GM21526 (cell line): ENCODE results near the gene FTO.

ENCODE experiments used
- ATAC-seq: cut with Tn5 transposase; IDR thresholded peaks from one replicate; pipeline ENCODE4 v1.9.1; 2021; ENCODE audit warnings: moderate library complexity; ENCODE audit not compliant: unreplicated experiment, low FRiP score

FTO gene

DNA sequence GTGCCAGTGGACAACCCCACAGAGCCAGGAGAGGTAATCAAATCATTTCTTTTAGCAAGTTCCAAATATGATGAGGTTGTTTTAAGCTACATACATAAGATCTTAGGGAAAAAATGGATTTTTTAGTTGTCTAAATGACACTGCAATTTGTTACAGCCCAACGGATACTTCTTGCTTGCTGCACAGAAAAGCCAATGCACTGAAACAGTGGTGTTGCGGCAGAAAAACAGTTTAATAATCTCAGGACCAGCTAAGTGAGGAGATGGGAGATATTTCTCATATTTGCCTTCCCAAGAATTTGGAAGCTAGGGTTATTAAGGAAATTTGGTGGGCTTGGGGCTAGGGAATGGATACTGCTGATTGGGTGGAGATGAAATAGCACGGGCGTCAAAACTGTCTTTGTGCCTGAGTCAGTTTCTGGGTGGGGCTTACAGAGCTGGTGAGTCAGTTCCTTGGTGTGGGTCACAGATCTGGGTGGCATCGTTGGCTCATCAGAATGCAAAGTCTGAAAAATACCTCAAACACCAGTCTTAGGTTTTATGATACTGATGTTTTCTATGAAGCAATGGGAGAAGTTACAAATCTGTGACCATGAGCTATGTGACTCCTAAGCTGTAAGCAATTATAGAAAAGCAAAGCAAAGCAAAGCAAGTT lies 327.3 kb downstream of the FTO start:
- ATAC-seq, result no peak

DNA sequence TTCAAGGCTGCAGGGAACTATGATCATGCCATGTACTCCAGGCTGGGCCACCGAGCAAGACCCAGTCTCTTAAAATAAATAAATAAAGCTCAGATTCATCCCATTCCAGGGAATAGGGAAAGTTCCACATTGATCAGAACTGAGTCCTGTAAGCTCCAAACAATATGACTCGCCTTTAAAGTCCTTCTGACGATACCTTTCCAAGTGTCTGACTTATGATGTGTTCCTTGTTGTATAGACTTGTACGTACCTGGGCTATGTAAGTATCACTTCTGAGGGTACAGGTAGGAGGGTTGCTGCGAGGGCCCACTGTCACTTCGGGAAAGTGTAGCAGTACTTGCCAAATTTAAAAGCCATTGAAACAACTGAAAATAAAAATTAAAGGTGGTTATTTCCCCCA lies 329.8 kb downstream of the FTO start:
- ATAC-seq, result no peak

DNA sequence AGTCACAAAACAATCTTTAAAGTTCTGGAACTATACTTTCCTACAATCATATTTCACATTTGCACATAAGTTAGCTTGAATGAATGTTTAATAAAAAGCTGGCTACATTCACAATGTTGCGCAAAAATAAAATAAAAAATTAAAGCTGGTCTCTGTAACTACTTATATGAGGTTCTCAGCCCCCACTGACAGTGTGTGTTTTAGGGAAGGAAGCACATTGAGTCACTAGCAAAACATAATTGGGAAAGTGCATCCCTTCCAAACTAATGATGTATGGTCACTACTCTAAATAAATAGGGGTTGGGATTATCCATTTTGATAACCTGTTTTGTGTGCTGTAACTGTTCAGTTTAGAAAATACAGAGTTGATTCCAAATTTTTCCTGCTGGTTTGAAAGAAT lies 330.7 kb downstream of the FTO start:
- no peak for ATAC-seq

DNA sequence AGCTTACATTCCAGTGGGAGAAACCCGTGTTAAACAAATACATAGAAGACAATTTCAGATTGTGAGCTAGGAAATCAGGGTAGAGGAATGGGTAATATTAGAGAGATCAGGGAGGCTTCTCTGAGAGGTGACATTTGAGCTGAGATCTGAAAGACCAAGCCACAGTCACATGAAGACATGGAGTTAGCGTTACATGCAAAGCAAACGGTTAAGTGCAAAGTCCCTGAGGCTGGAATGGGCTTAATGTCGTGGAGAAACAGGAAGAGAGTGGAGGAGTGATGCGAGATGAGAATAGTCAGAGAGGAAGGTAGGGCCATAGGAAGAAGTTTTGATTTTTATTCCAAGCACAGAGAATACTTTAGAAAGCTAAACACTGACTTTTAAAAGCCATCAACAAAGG lies 336.5 kb downstream of the FTO start:
- ATAC-seq, result no peak

DNA sequence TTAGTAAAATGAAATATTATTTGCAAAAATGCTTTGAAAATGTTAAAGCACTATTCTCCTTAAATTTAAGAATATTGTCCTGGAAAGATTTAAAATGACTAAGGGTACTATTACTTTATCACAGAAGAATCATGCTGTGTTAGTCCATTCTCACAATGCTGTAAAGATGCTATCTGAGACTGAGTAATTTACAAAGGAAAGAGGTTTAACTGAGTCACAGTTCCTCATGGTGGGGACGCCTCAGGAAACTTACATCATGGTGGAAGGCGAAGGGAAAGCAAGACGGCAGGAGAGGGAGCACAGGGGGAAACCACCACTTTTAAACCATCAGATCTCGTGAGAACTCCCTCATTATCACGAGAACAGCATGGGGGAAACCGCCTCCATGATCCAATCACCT lies 337.0 kb downstream of the FTO start:
- ATAC-seq, result no peak

DNA sequence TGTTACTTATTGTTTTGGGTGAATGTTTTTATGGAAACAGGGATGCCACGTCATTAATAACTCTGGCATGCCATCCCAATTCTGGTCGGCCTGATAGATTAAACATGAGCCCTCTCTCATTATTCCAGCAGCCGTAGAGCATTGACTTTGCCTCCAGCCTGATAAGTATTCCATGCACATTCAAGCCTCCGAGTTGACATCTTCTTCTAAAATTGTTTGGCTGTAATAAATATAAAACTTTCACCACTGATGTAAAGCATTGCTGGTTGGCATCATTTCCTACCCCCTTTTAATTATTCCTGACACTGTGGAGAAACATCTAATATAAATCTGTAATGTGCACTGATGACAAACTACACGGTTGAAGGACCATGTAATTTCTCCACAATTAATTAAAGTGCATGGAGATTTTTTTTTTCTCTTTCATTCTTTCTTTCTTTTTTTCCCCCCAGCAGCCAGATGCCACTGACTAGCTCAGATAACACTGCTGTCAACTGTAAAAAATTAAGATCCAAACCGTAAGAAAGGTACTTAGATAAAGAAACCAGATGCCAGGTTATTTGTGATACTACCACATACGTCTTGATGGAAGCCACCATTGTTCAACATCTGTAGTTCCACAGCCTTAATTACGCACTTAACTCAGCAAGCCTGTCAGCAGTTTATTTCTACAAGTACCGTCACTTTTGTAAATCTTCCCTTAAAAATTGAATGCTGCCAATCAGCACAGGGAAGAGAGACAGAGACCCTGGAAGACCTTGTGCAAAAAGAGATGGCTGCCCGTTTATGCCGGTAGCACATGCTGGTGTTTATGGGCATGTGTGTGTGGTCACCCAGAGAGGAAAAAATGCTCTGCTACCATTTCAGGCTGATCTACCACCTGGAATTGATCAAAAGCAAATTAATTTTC lies 344.9 kb downstream of the FTO start:
- no peak for ATAC-seq

DNA sequence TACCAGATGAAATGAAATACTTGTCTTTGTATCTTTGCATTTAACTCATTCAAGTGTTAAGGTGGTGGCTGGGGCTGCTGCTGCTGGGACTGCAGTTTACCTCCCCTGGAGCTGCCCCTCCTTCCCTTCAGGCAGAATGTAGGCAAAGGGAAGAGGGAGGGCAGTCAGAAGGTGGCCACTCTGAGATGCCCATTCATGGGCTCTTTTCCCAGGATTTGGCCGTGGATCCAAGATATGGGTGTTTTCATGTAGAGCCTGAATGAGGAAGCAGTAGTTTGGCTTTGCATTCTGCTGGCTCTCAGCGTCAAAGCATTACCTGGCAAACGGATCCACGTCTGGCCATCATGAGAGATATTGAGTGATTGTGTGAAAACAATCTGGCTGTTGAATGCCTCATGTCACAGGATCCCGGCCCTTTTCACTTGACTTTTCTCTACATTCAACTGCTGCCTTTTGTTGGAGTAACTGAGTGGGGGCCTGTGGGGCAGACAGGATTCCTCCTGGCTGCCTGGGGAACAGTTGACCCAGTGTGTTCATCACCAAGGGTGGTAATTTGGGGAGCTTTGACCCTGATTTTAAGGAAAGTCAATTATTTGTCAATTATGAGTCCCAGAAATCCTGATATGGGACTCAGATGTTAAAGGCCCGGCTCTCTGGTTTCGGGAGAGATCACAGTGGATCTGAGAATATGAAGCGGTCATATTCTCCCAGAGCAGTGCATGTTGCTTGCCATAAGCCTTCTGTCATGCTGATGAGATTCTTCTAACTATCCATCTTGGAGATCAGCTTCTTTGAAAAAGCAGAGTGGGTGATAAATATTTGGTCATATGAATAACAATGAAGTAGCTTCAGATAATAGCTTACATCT lies 345.9 kb downstream of the FTO start:
- no peak for ATAC-seq

DNA sequence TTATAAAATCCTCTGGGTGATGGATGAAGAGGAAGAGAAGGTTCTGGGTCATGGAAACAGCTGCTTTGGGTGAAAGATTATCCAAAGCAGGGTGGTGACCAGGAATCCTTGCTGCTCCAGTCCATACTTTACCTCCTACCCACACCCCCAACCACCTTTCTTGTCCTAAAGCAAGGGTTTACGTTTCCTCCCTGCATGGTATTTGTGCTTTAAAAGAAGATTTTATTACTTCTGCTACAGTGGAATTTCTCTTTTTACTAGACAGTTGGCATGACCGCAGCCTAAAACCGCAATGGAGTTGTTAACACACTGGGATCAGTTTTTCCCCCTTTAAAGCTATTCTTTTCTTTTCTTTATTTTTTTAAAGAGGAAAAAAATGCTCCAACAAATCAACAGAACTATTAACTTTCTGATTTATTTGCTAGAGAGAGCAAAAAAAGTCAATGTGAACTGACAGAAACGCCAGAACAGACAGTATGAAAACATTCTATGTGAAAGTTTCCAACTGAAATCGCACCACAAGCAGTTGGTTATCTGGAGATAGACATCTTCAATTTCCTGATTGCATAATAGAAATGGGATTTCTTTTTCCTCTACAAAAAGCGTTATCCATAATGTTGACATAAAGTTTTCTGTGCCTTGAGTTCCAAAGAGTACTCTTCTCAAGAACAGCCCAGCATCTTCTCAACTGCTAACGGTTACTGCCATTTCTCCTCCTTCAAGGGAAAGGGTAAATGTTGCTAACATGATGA lies 346.7 kb downstream of the FTO start:
- ATAC-seq, result no peak

DNA sequence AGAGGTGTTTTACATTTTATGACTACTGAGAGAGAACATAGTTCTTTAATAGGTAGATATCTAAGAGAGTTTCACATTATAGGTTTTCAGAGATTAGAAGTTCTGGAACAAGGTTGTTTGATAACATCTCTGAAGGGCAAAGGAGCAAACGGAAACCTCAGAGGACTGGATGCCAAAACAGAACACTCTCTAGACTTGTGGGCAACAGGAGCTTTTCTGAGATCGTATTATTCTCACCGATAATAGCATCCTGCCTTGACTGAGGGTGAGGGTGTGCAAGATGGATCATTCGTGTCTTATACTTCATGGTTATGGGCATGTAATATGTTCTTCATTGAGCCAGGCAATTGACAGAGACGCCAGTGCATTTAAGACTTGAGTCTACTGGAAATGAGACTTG lies 347.9 kb downstream of the FTO start:
- no peak for ATAC-seq

DNA sequence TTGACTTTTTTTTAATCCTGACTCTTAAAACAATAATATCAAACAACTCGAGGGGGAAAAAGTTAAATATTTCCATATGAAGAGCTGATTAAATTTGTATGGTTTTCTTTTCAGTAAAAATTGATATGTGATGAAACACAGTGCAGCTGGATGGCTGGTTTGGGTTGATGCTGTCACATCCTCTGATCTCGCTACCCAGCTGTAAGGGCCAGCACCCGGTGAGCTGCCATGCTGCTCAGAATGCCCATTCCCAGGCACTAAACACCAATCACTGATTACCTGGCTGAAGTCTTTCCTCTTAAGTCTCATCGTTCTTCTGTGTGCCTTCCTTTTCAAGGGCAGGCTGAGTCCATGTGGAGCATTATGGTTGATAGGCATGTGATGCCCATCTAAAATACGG lies 348.3 kb downstream of the FTO start:
- no peak for ATAC-seq

DNA sequence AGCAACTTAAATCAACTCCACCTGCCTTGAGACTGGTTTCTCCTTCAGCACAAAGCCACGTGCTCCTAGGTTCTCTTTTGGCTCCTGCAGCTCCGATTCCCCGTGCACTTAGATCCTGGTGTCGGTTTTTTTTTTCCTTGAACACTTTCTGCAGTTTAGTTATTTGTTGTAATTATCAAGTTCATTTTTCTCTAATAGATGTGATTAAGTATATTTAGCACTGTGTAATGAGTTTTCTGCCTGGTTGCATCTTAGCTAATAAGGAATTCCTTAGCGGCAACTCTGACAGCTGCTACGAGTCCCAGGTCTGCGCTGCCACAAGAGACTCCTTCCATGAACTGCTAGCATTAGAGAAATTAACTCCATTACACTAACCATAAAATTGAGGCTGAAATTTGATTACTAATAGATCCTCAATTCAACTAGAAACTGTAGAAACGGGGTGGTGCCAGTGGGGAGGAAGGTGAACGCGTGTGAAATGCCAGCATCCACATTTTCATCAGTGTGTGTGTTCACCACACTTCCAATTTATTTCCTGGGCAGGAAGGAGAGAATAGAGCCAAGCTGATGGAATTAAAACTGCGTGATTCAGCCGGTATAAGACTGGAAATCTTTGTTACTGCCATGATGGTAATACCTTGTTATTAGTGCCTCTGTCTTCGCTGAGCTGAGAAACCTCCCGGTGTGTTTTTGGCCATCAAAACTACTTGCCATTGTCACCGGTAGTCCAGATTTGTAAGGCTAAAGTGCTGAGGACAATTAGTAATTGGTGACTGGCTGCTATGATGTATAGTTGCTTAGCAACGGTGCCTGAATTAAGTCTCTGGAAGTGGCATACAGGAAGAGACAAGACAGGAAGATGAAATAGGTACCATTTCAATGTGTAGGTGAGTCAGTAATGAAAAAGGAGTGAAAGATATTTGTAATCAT lies 350.2 kb downstream of the FTO start:
- ATAC-seq, result no peak

DNA sequence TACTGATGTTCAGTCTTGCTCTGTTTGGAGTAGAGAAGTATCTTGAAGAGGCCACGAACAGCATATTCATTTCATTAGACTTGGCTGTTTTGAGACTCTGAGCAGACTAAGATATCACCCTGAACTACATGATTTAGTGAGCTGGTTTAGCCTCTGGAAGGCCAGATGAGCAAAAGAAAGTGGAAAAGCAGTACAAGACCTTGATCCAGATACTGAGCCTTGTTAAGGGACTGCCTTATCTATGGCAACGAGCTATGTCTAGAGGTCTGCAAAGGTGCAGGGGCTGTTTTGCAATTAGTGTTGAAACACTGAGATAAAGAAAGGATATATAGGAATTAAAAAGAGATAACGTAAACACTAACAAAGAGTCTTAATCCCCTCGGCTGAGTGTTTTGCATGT lies 351.2 kb downstream of the FTO start:
- no peak for ATAC-seq

DNA sequence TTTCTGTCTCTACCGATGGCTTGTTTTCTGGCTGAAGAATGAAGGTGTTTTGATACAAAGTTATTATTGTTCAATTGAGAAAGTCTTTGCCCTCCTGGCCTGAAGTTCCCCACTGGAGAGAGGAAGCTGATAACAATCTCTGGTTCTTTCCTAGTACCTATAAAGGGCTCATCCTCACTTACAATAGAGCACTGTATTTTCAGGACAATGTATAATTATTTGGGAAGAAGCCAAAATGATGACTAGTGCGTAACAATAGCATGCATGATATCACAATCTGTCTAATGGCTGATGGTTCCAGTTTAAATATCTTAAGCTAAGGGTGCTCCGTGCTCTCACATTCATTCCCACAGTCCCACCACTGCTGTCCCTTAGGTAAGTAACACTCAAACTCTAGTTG lies 351.9 kb downstream of the FTO start:
- no peak for ATAC-seq

DNA sequence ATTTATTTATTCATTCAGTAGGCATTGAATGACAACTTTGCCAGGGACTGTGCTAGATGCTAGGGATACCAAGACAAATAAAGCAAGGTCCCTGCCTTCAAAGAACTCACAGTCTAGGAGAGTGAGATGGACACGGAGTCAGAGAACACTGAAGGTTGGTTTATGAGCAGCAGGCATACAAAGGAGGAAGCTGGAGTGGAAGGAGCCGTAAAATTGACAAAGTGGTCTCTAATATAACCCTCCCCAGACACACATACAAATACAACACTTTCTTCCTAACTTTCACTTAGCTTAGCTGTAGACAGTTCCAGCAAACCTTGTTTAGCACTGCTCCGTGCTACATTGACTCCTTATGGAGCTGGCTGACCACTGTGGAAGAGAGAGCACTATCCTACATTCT lies 353.0 kb downstream of the FTO start:
- ATAC-seq, result no peak

DNA sequence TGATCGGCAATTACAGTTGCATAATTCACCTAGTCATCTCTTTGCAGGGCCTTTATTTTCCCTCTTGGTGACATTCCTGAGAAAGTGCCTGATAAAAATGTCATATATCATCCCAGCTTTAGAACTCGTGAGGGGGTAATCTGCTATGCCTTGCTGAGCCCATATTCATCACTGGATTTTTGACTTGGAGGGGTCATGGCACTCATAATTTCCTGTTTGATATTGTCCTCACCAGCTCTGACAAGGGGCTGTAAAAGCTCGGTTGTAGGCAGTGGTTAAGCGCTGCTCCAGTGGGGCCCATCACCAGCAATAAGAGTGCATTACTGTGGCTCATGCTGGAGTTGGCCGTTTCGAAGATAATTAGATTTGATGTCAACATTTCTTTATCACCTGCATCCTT lies 355.4 kb downstream of the FTO start:
- ATAC-seq, result no peak

DNA sequence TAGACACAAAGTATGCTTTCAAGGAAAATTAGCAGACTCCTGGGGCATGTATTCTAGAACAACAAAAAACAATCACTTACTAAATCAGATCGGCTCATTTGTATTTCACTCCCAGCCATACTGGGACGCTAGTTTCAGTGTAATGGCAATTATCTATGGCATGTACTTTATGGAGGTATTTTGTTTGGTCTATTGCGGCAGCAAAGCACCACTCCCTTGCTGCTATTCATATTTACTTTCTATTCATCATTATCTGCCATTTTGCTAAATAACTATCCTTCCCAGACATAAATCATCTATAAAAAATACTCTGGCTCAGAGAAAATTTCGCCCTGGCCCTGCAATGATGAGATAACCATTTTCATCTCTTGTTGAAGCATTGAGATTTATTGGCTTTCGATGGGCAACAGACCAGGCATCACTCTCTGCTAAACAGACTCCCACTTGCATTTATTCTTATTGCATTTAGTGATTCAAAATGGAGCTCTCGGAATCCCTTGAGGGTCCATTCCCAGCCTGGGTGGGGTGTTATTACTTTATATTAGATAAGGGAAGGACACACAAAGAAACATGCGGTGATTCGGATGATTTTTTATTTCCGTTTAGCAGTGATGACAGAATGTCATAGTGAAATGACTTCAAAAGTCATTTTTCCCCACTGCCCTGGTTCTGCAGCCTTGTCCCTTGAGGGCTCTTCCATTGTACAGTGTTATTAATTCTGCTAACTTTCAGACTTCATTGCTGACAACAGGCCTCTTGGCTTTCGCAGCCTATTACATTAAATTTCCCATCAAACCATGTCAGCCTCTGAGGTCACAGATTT lies 356.9 kb downstream of the FTO start:
- ATAC-seq, result no peak

DNA sequence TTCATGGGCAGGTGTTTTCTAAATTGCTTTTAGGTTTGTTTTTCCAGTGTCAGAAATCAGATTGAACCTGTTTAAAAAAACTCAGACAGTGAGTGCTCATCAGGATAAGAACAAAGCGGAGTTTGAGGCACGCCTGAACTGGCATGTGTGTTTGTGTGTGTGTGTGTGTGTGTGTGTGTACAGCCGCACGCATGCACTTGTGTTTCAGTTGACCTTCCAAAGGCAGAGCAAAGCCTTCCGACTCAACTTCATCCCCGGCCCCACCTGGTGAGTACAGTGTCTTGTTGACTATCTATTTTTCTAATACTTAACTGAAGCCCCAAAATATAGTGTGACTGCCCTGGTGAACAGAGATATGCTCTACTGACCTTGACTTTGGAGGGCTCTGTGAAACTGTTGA lies 357.5 kb downstream of the FTO start:
- ATAC-seq, result no peak

DNA sequence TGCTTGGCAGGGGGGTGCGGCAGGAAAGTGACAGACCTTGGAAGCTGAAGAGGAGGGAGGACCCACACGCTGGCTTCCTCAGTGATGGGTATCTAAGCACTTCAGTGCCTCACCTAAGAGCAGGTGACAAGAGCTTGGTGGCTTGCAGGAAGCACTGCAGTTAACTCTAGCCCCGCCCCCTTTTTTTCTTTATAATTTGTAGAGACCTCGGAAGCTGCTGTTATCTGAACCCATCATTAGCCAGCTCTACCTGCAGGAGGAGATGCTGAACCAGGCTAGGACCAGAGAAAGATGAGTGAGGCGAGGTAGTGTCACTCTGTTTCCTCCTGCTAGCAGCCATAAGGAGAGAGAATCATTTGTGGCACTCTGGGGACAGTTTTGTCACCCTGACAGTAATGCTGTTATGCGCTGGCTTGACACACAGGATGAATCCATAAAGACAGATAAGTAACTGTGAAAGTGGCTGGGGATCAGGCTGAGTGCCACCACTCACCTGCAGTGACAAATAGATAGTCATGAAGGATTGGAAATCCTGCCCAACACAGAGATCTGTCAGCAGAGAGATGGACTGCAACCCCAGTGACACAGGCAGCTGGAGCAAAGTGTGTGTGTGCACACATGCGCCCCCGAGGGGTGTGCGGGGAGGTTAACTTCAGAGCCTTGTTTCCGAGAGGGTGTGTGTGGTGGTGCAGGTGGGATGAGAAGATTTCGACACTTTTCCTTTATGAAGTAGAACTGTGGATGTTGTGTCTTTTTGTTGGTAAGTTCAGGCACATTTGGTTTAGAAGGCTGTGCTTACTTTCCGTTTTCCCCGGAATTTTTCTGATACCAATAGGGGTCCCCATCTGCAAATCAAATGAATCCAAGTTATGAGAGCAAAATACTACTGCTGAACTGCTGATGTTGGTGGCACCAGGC lies 358.7 kb downstream of the FTO start:
- ATAC-seq, result no peak
